Psoas muscle (tissue), 8 donors: ENCODE measurements around the gene ADH1B. TPM values are rescaled to one million over a fixed set of nuclear protein-coding genes. Genes with fewer than 3 reads are reported as not detected.
A peak's percentile ranks its signal among the peaks of the same experiment; 100 is the strongest.
"Not testable (repeated sequence)": the region's sequence is repeated elsewhere in the genome, so short reads cannot be mapped to it uniquely, and the experiment has no call there.

Experiments
- ATAC-seq, 4 donors: fragments of 200-7000 bp; cut with Tn5 transposase; one replicate each; pipeline ENCODE4 v1.9.1; 2020; ENCODE audit warnings: moderate library complexity in 3 of 4, mild to moderate bottlenecking in 2 of 4
- DNase-seq, 2 donors: peaks; one replicate each; pipeline ENCODE4 v3.0.0-alpha.2; 2020
- H3K27ac ChIP-seq: fragments of 200-600 bp; one replicate; pipeline ENCODE4 v1.8.0; 2022
- H3K27me3 ChIP-seq, 3 donors: fragments of 200-600 bp in 1 of 3; one replicate each; pipeline versions ENCODE4 v1.6.1 to v1.8.0; 2013 to 2022; ENCODE audit warnings: low read length in 2 of 3, mild to moderate bottlenecking in 2 of 3, moderate library complexity in 1 of 3; ENCODE audit not compliant: insufficient read depth in 3 of 3
- H3K36me3 ChIP-seq, 2 donors: fragments of 200-600 bp in 1 of 2; one replicate each; pipeline versions ENCODE4 v1.6.1 to v1.8.0; 2013 to 2022; ENCODE audit warnings: low read depth in 1 of 2, mild to moderate bottlenecking in 1 of 2, moderate library complexity in 1 of 2; ENCODE audit not compliant: insufficient read depth in 1 of 2
- H3K4me1 ChIP-seq: fragments of 200-600 bp; one replicate; pipeline ENCODE4 v1.8.0; 2022
- H3K4me3 ChIP-seq: fragments of 200-600 bp; one replicate; pipeline ENCODE4 v1.8.0; 2022; ENCODE audit warnings: mild to moderate bottlenecking
- H3K9me3 ChIP-seq: fragments of 200-600 bp; one replicate; pipeline ENCODE4 v1.8.0; 2022
- WGBS, 3 donors: extraction: QIAGEN DNeasy Blood & Tissue Kit; methylation state at CpG; one replicate each; pipeline versions ENCODE4 v1.1.6 to v1.1.7; 2013; 5-methylcytosine and 5-hydroxymethylcytosine counted together
- intact Hi-C, 2 donors: fragments of 100-400 bp; cut with DNase I; formaldehyde crosslinking; loops; one replicate each; pipeline versions ENCODE4 v1.11.0 to v1.14.2; 2022
- polyA plus RNA-seq, 3 donors: library from polyadenylated mRNA; stranded (reverse); fragments of 200-250 nt; gene quantifications; one replicate each; pipeline ENCODE4 v1.2.3, GENCODE V29; 2013
- total RNA-seq, 4 donors: library from RNA; stranded (reverse); fragmentation: NEBNext Ultra II Directional in 2 of 4; extraction: Animal tissue kit (Norgen Biotek cat#: 25700) in 2 of 4; gene quantifications; one replicate each; pipeline versions ENCODE4 v1.2.1 to v1.2.4, GENCODE V29; 2021 to 2023
- TF ChIP-seq, protein P1 (sequence below): fragments of 200-600 bp; IDR thresholded peaks from one replicate; pipeline ENCODE4 v1.8.0; 2022; ENCODE audit warnings: antibody characterized with exemption
- donor health status: healthy with polysubstance abuse.
- donor health status: DM: no; HTN: no; CAD: no; lungs with moderate emphysema.
- donor health status: Bipolar disorder and iron deficiency.
- donor health status: healthy.
- donor health status: DM: yes; HTN: yes; CAD: no.
- donor health status: DM: no; HTN: no; CAD: no.
- donor health status: DM: no; HTN: no; CAD: no.
- donor health status: DM: yes; HTN: yes; CAD: no.

Gene ADH1B
- total and polyA plus RNA-seq, 7 donors, result 54.1 to 111 (median 71.8) TPM

DNA sequence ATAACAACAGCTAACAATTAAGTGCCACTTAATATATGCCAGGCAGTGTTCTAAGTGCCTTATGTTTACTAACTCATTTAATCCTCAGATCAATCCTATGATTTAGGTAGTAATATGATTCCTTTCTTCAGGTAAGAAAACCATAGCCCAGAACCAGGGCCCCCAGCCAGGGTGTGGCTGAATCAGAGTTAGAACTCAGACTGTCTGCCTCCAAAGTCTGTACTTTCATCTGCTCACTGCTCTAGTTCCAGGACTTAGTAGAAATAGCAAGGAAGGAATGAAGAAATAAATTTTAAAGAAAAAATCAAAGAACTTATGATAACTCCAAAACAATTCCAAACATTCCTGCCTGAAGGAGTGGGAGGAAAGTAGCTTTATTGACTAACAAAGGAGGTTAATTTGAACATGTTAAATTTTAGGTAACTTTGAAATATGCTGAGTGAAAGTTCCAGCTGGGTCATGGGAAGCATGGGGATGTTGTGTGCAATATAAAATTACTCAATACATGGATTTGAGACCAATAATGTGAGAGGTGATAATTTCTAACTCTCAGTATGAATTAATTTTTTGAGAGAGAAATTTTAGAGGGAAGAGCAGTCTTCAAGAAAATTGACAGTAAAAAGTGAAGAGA, 40.2 kb upstream of the ADH1B start:
- peak in 1 of 4 donors; percentile 27 for ATAC-seq
- peak in 1 of 2 donors; percentile 38 for DNase-seq
- Histone ChIP-seq H3K9me3 (peaks cover 12% of the 10 kb centered on the region), H3K27me3 (no peaks in the 10 kb centered on the region), H3K4me3 (no peak overlapping the region), H3K4me1 (no peaks in the 10 kb centered on the region), H3K36me3 (no peaks in the 10 kb centered on the region), H3K27ac (no peak overlapping the region)
- TF ChIP-seq, protein P1, sequence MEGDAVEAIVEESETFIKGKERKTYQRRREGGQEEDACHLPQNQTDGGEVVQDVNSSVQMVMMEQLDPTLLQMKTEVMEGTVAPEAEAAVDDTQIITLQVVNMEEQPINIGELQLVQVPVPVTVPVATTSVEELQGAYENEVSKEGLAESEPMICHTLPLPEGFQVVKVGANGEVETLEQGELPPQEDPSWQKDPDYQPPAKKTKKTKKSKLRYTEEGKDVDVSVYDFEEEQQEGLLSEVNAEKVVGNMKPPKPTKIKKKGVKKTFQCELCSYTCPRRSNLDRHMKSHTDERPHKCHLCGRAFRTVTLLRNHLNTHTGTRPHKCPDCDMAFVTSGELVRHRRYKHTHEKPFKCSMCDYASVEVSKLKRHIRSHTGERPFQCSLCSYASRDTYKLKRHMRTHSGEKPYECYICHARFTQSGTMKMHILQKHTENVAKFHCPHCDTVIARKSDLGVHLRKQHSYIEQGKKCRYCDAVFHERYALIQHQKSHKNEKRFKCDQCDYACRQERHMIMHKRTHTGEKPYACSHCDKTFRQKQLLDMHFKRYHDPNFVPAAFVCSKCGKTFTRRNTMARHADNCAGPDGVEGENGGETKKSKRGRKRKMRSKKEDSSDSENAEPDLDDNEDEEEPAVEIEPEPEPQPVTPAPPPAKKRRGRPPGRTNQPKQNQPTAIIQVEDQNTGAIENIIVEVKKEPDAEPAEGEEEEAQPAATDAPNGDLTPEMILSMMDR, result no peak
- intact Hi-C loops, result no loop called here

DNA sequence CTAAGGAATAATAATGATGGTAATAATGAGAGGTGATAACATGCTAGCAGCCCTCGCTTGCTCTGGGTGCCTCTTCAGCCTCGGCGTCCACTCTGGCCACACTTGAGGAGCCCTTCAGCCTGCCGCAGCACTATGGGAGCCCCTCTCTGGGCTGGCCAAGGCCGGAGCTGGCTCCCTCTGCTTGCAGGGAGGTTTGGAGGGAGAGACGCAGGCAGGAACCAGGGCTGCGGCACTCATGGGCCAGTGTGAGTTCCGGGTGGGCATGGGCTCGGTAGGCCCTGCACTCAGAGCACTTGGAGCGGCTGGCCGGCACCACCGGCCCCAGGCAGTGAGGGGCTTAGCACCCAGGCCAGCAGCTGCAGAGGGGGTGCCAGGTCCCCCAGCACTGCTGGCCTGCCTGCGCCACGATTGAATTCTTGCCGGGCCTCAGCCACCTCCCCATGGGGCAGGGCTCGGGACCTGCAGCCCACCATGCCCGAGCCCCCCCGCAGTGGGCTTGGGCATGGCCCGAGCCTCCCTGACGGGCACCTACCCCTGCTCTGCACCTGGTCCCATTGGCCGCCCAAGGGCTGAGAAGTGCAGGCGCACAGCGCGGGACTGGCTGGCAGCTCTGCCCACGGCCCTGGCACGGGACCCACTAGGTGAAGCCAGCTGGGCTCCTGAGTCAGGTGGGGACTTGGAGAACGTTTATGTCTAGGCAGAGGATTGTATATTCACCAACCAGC, 38.4 kb upstream of the ADH1B start:
- no peak for ATAC-seq
- H3K4me1 ChIP-seq, result no peaks in the 10 kb centered on the region
- no peak overlapping the region for H3K27ac ChIP-seq
- no peak for DNase-seq
- intact Hi-C loops, result no loop called here
- no peak overlapping the region for H3K4me3 ChIP-seq
- TF ChIP-seq, protein P1, result no peak
- 89 to 92% (median 92%) methylated on average over 23 to 27 of the region's 27 CpGs for WGBS, 3 donors
- H3K27me3 ChIP-seq, result no peaks in the 10 kb centered on the region
- H3K9me3 ChIP-seq, result no peaks in the 10 kb centered on the region
- no peaks in the 10 kb centered on the region for H3K36me3 ChIP-seq

DNA sequence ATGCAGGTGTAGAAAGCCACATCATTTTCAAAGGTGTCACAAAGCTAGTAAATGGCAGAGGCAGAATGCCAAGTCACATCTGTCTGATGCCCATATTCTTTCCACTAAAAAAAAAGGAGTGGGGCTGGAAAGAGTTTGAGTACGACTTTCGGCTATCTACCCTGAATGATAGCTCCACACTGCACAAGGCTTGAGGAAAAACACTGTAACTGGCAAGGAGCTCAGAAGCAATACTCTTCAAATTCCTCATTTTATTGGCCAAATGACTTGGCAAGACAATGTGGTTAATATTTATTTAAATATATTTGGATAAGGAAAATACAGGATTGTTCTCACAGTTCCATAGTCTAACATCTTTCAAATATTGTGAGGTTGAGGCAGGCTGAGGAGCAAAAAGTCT, 36.7 kb upstream of the ADH1B start:
- WGBS, 3 donors, result 69 to 85% (median 76%) methylated on average over 2 of the region's 2 CpGs
- no peak overlapping the region for H3K27ac ChIP-seq
- no peaks in the 10 kb centered on the region for H3K9me3 ChIP-seq
- no peak for ATAC-seq
- H3K36me3 ChIP-seq, result no peaks in the 10 kb centered on the region
- H3K27me3 ChIP-seq, result no peaks in the 10 kb centered on the region
- H3K4me1 ChIP-seq, result no peaks in the 10 kb centered on the region
- intact Hi-C loops, result no loop called here
- DNase-seq, result no peak
- H3K4me3 ChIP-seq, result no peak overlapping the region
- TF ChIP-seq, protein P1, result no peak

DNA sequence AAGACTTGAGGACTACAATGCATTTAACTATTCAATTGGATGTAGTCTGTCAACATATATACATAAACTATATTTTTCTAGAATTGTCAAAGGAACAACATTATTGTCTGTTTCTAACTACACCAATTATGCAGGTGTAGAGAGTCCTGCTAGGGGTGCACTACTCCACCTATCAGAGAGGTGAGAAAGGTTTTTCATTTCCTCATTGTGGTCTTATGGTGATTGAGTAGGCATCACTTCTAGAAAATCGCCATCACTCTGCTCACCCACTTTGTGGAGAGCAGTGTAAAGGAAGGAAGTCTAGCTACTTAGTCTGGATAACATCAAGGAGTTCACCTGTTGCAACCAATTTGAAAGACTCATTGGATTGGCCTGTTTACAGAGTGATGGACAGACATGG, 35.8 kb upstream of the ADH1B start:
- WGBS, 3 donors, result 84 to 86% (median 85%) methylated on average over 1 of the region's 1 CpG

DNA sequence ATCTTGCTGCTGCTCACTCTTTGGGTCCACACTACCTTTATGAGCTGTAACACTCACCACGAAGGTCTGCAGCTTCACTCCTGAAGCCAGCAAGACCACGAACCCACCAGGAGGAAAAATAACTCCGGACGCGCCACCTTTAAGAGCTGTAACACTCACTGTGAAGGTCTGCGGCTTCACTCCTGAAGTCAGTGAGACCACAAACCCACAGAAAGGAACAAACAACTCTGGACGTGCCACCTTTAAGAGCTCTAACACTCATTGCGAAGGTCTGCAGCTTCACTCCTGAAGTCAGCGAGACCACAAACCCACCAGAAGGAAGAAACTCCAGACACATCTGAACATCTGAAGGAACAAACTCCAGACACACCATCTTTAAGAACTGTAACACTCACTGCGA, 34.9 kb upstream of the ADH1B start:
- H3K4me3 ChIP-seq, H3K4me1 ChIP-seq, H3K36me3 ChIP-seq, DNase-seq, H3K27me3 ChIP-seq, ATAC-seq, H3K27ac ChIP-seq, H3K9me3 ChIP-seq, intact Hi-C loops: not testable (repeated sequence)
- WGBS, 3 donors, result 79 to 89% (median 83%) methylated on average over 10 of the region's 10 CpGs

More for the DNA sequence above, 35.8 kb upstream of the ADH1B start:
- TF ChIP-seq, protein P1, result no peak
- intact Hi-C loops, result no loop called here
- DNase-seq (no peak), ATAC-seq (no peak)
- H3K27me3 ChIP-seq, result no peaks in the 10 kb centered on the region
- no peaks in the 10 kb centered on the region for H3K4me1 ChIP-seq
- no peaks in the 10 kb centered on the region for H3K36me3 ChIP-seq
- no peaks in the 10 kb centered on the region for H3K9me3 ChIP-seq
- H3K27ac ChIP-seq, result no peak overlapping the region
- no peak overlapping the region for H3K4me3 ChIP-seq
